HepG2 (cell line): Measurements from ENCODE around the gene CFAP97D1. TPM values are rescaled to one million over a fixed set of nuclear protein-coding genes. Genes with fewer than 3 reads are reported as not detected.

Source experiments
- ATAC-seq: fragments of 200-7000 bp; cut with Tn5 transposase; 3 replicates; pipeline ENCODE4 v1.9.1; 2020; ENCODE audit warnings: mild to moderate bottlenecking, moderate library complexity
- BruUV-seq: library from RNA; stranded (reverse); fragments of 400-500 nt; replicated peaks from 2 replicates; lab custom pipeline; 2021; lab: Mats Ljungman, UMichigan
- CTCF ChIA-PET: fragments of 300-600 bp; formaldehyde crosslinking; extraction: SDS; loops from one replicate; lab custom pipeline; 2021; ENCODE audit warnings: low total read pairs, inconsistent platforms, low intra/inter-chr PET ratio; lab: Yijun Ruan, JAX
- POLR2A ChIA-PET: fragments of 350-600 bp; sonication (Branson Sonifier 250); formaldehyde crosslinking; loops from one replicate; lab custom pipeline; 2020; ENCODE audit warnings: antibody characterized with exemption, inconsistent platforms; lab: Yijun Ruan, JAX
- DNase-seq: peaks from one replicate; pipeline ENCODE4 v3.0.0-alpha.2; 2015; ENCODE audit warnings: low spot score
- FAIRE-seq: peaks from 3 replicates; lab custom pipeline; 2011; peaks lifted over from hg19 to GRCh38; lab: Jason Lieb, UNC
- H2AFZ ChIP-seq: one replicate; pipeline ENCODE4 v1.6.1; 2011; ENCODE audit warnings: low read length, inconsistent platforms
- H3K27ac ChIP-seq: fragments of 300-600 bp; 3 replicates; pipeline ENCODE4 v1.8.0; 2011; ENCODE audit warnings: mixed run types, mild to moderate bottlenecking, mixed read lengths, low read length, inconsistent platforms; ENCODE audit not compliant: insufficient read depth; ENCODE audit errors: extremely low read length
- H3K27me3 ChIP-seq, 2 experiments: fragments of 200-600 bp in 1 of 2; 2 replicates in 1 of 2; 3 replicates in 1 of 2; pipeline versions ENCODE4 v1.6.0 to v1.8.0; 2011; ENCODE audit warnings: low read length in 2 of 2, mild to moderate bottlenecking in 2 of 2, moderate library complexity in 2 of 2, inconsistent platforms in 1 of 2; ENCODE audit not compliant: insufficient read depth in 2 of 2, control insufficient read depth in 1 of 2
- H3K36me3 ChIP-seq, 2 experiments: fragments of 200-600 bp in 1 of 2; replicated peaks in 1 of 2; 2 replicates in 1 of 2; 3 replicates in 1 of 2; pipeline versions ENCODE4 v1.5.1 to v1.8.0; 2011; ENCODE audit warnings: low read length in 2 of 2, inconsistent platforms in 1 of 2; ENCODE audit not compliant: insufficient read depth in 2 of 2, control insufficient read depth in 1 of 2
- H3K4me1 ChIP-seq: 2 replicates; pipeline ENCODE4 v1.5.1; 2012; ENCODE audit warnings: low read length, inconsistent platforms; ENCODE audit not compliant: insufficient read depth
- H3K4me2 ChIP-seq: 2 replicates; pipeline ENCODE4 v1.6.0; 2011; ENCODE audit warnings: low read depth, low read length, inconsistent platforms
- H3K4me3 ChIP-seq, 3 experiments: fragments of 200-600 bp in 1 of 3; sonication (generic), shearing (Covaris generic) in 1 of 3; replicated peaks in 1 of 3; 2 replicates each; pipeline ENCODE4 v1.5.1; 2011 to 2016; ENCODE audit warnings: low read length in 3 of 3, inconsistent platforms in 2 of 3, low read depth in 2 of 3, mild to moderate bottlenecking in 2 of 3, control low read depth in 1 of 3, mixed read lengths in 1 of 3; ENCODE audit not compliant: insufficient read depth in 1 of 3
- H3K79me2 ChIP-seq: one replicate; pipeline ENCODE4 v1.6.1; 2011; ENCODE audit warnings: low read length, inconsistent platforms; ENCODE audit not compliant: insufficient read depth
- H3K9ac ChIP-seq: 2 replicates; pipeline ENCODE4 v1.6.0; 2011; ENCODE audit warnings: mild to moderate bottlenecking, low read depth, low read length, inconsistent platforms; ENCODE audit not compliant: insufficient read depth
- H3K9me3 ChIP-seq: 2 replicates; pipeline ENCODE4 v1.5.1; 2012; ENCODE audit warnings: mild to moderate bottlenecking, low read length
- H4K20me1 ChIP-seq: 2 replicates; pipeline ENCODE4 v1.6.0; 2011; ENCODE audit warnings: inconsistent platforms, mild to moderate bottlenecking, low read length, moderate library complexity; ENCODE audit not compliant: insufficient read depth
- ATF7-NPFF ChIP-seq: sonication (generic); formaldehyde crosslinking; IDR thresholded peaks from 2 replicates; pipeline ENCODE4 v1.8.1; 2023; ENCODE audit warnings: mild to moderate bottlenecking, low read depth, missing genetic modification reagents, moderate library complexity
- ETV5 ChIP-seq: IDR thresholded peaks from 2 replicates; pipeline ENCODE4 v1.6.1; 2018; ENCODE audit warnings: missing biosample characterization, missing genetic modification reagents, inconsistent platforms, borderline replicate concordance
- FOXO1 ChIP-seq: sonication (generic); formaldehyde crosslinking; IDR thresholded peaks from 2 replicates; pipeline ENCODE4 v1.4.0; 2020; ENCODE audit warnings: missing genetic modification reagents
- GTF2F1 ChIP-seq: fragments of 150-350 bp; IDR thresholded peaks from 2 replicates; pipeline ENCODE4 v1.6.1; 2014; ENCODE audit warnings: low read length
- HMG20B ChIP-seq: conservative IDR thresholded peaks from 2 replicates; pipeline ENCODE4 v1.6.1; 2016; ENCODE audit warnings: missing genetic modification reagents, missing compliant biosample characterization
- HMGXB4 ChIP-seq, 2 experiments: sonication (generic) in 1 of 2; formaldehyde crosslinking in 1 of 2; IDR thresholded peaks; 2 replicates each; pipeline versions ENCODE4 v1.4.0 to v1.6.1; 2018 to 2020; ENCODE audit warnings: missing genetic modification reagents in 2 of 2, borderline replicate concordance in 1 of 2, low read depth in 1 of 2, mild to moderate bottlenecking in 1 of 2, missing biosample characterization in 1 of 2
- IRX3 ChIP-seq: sonication (generic); formaldehyde crosslinking; IDR thresholded peaks from 2 replicates; pipeline ENCODE4 v1.8.1; 2023; ENCODE audit warnings: mild to moderate bottlenecking, low read depth, missing genetic modification reagents, borderline replicate concordance
- PAF1 ChIP-seq: IDR thresholded peaks from 2 replicates; pipeline ENCODE4 v1.6.1; 2016; ENCODE audit warnings: missing genetic modification reagents, missing compliant biosample characterization
- PHF21A ChIP-seq: sonication (generic); formaldehyde crosslinking; IDR thresholded peaks from 2 replicates; pipeline ENCODE4 v1.5.0; 2020; ENCODE audit warnings: mild to moderate bottlenecking, missing genetic modification reagents
- RAD21 ChIP-seq: fragments of 450-650 bp; formaldehyde crosslinking; IDR thresholded peaks from 2 replicates; pipeline ENCODE4 v1.5.0; 2020; ENCODE audit warnings: mild to moderate bottlenecking
- RBM39 ChIP-seq: fragments of 200-400 bp; formaldehyde crosslinking; IDR thresholded peaks from one replicate; pipeline ENCODE4 v1.6.1; 2018; ENCODE audit warnings: antibody characterized with exemption, mild to moderate bottlenecking, low read depth, low read length; ENCODE audit not compliant: poor library complexity, severe bottlenecking
- RFX5 ChIP-seq: IDR thresholded peaks from 2 replicates; pipeline ENCODE4 v1.6.1; 2011; ENCODE audit warnings: low read depth, low read length, improper control_type of control experiment
- SCMH1 ChIP-seq: sonication (generic); formaldehyde crosslinking; IDR thresholded peaks from 2 replicates; pipeline ENCODE4 v1.9.0; 2021; ENCODE audit warnings: missing genetic modification reagents, mild to moderate bottlenecking, borderline replicate concordance
- TRIM24 ChIP-seq: sonication (generic); formaldehyde crosslinking; IDR thresholded peaks from 2 replicates; pipeline ENCODE4 v1.8.0; 2022; ENCODE audit warnings: mild to moderate bottlenecking, missing genetic modification reagents
- ZBTB44 ChIP-seq: sonication (generic); formaldehyde crosslinking; IDR thresholded peaks from 2 replicates; pipeline ENCODE4 v1.4.0; 2020; ENCODE audit warnings: missing genetic modification reagents
- ZC3H13 ChIP-seq: sonication (generic); formaldehyde crosslinking; IDR thresholded peaks from 2 replicates; pipeline ENCODE4 v1.8.1; 2023; ENCODE audit warnings: mild to moderate bottlenecking, missing genetic modification reagents, moderate library complexity
- ZFP41 ChIP-seq: sonication (generic); formaldehyde crosslinking; IDR thresholded peaks from 2 replicates; pipeline ENCODE4 v1.4.0; 2020; ENCODE audit warnings: mild to moderate bottlenecking, missing genetic modification reagents, borderline replicate concordance
- ZFX ChIP-seq: sonication (generic); formaldehyde crosslinking; IDR thresholded peaks from 2 replicates; pipeline ENCODE4 v1.4.0; 2020; ENCODE audit warnings: mild to moderate bottlenecking, low read depth, missing genetic modification reagents, moderate library complexity
- ZNF335 ChIP-seq: sonication (generic); formaldehyde crosslinking; IDR thresholded peaks from 2 replicates; pipeline ENCODE4 v1.4.0; 2020; ENCODE audit warnings: missing genetic modification reagents
- WGBS: methylation state at CpG from one replicate; pipeline ENCODE4 v1.1.6; 2017; ENCODE audit warnings: low lambda C conversion rate; 5-methylcytosine and 5-hydroxymethylcytosine counted together
- in situ Hi-C: cut with HindIII; loops from 2 replicates; pipeline ENCODE4 v1.10.0; 2017; ENCODE audit warnings: low pct_unique_long_range_greater_than_20kb; ENCODE audit not compliant: extremely low pct_ligation_motif_present
- intact Hi-C: fragments of 100-400 bp; cut with micrococcal nuclease; formaldehyde crosslinking; loops from one replicate; pipeline ENCODE4 v1.10.0; 2022; ENCODE audit not compliant: unreplicated experiment
- polyA plus RNA-seq, 8 experiments: library from polyadenylated mRNA; depleted of rRNA in 3 of 8; stranded (reverse) in 7 of 8; unstranded in 1 of 8; fragments of >200 nt; fragmentation: Illumina TruSeq in 4 of 8; extraction: Trizol in 4 of 8; gene quantifications; 2 replicates each; pipeline versions ENCODE4 v1.2.1 to v1.2.3, GENCODE V29; 2011 to 2016; ENCODE audit warnings: low read depth in 4 of 8, missing spikeins in 1 of 8, mixed read lengths in 1 of 8; ENCODE audit not compliant: insufficient read depth in 1 of 8
- total RNA-seq, 5 experiments: library from RNA; depleted of rRNA; stranded (reverse); fragments of >200 nt; fragmentation: Illumina TruSeq; extraction: Trizol; gene quantifications; 2 replicates each; pipeline ENCODE4 v1.2.3, GENCODE V29; 2016; ENCODE audit warnings: low read depth in 1 of 5
- TF ChIP-seq, protein P1 (sequence below): sonication (generic); formaldehyde crosslinking; IDR thresholded peaks from 2 replicates; pipeline ENCODE4 v1.8.0; 2022; ENCODE audit warnings: mild to moderate bottlenecking, missing genetic modification reagents, borderline replicate concordance

CFAP97D1 gene
- total and polyA plus RNA-seq, 2 of the 13 experiments (the other 11 are each of a cell fraction or from before 2014, with no cell fraction given), result 0.02 TPM; not detected in 1

- no TSS peak for BruUV-seq
- ChIA-PET POLR2A (no interaction called here), CTCF (no interaction called here)
- no peak for ATAC-seq
- no peaks in the 10 kb centered on the region for H3K4me1 ChIP-seq
- H3K9ac ChIP-seq, result no peak overlapping the region
- H3K9me3 ChIP-seq, result no peaks in the 10 kb centered on the region
- H3K79me2 ChIP-seq, result no peaks in the 10 kb centered on the region
- H4K20me1 ChIP-seq, result no peaks in the 10 kb centered on the region
- FAIRE-seq, result no peak
- intact Hi-C loops, result no loop called here
- no peaks in the 10 kb centered on the region; a peak in 1 of 5 replicates for H3K36me3 ChIP-seq
- no peak overlapping the region for H3K4me3 ChIP-seq
- no peak overlapping the region for H3K4me2 ChIP-seq
- in situ Hi-C loops, result no loop called here
- no peak overlapping the region for H2AFZ ChIP-seq
- H3K27me3 ChIP-seq, result no peaks in the 10 kb centered on the region
- DNase-seq, result no peak
- WGBS, result 72% methylated on average over 10 of the region's 10 CpGs
- TF ChIP-seq ZFP41 (CRISPR knock-in tag), result no peak
- no peak for TF ChIP-seq IRX3 (CRISPR knock-in tag)
- TF ChIP-seq FOXO1 (CRISPR knock-in tag), result no peak
- no peak for TF ChIP-seq RAD21 (CRISPR knock-in tag)
- TF ChIP-seq HMGXB4 (CRISPR knock-in tag; IDR thresholded peaks at IDR 0.05; ENCODE audit: borderline replicate concordance in 1 of 2, low read depth in 1 of 2), result no peak
- TF ChIP-seq GTF2F1, result no peak
- TF ChIP-seq ZFX, result no peak
- TF ChIP-seq ATF7-NPFF (CRISPR knock-in tag), result no peak
- no peak for TF ChIP-seq ZNF335
- no peak for TF ChIP-seq ZBTB44 (CRISPR knock-in tag)
- no peak for TF ChIP-seq PHF21A (CRISPR knock-in tag)
- TF ChIP-seq RFX5, result no peak
- TF ChIP-seq PAF1 (CRISPR knock-in tag), result no peak
- no peak for TF ChIP-seq ETV5 (CRISPR knock-in tag)
- TF ChIP-seq TRIM24 (CRISPR knock-in tag), result no peak
- no peak for TF ChIP-seq ZC3H13 (CRISPR knock-in tag)
- no peak for TF ChIP-seq RBM39
- TF ChIP-seq, protein P1, sequence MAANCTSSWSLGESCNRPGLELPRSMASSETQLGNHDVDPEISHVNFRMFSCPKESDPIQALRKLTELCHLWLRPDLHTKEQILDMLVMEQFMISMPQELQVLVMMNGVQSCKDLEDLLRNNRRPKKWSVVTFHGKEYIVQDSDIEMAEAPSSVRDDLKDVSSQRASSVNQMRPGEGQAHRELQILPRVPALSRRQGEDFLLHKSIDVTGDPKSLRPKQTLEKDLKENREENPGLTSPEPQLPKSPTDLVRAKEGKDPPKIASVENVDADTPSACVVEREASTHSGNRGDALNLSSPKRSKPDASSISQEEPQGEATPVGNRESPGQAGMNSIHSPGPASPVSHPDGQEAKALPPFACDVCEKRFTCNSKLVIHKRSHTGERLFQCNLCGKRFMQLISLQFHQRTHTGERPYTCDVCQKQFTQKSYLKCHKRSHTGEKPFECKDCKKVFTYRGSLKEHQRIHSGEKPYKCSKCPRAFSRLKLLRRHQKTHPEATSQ (CRISPR knock-in tag), result no peak
- TF ChIP-seq SCMH1 (CRISPR knock-in tag), result no peak
- no peak for TF ChIP-seq HMG20B (CRISPR knock-in tag)
- H3K27ac ChIP-seq, result no peak overlapping the region
These were observed 43.3 kb downstream of the CFAP97D1 start for GRCh38 chr17:43823350-43824084.
